Gastroesophageal sphincter (tissue), 4 donors: ENCODE results near the gene IL36G. TPM values are rescaled to one million over a fixed set of nuclear protein-coding genes. Genes with fewer than 3 reads are reported as not detected.

Experiments
- ATAC-seq: fragments of 150-250 bp; one replicate; pipeline ENCODE4 v1.9.1; 2016; ENCODE audit warnings: mild to moderate bottlenecking, moderate library complexity
- H3K27ac ChIP-seq, 4 donors: fragments of 200-600 bp; sonication (generic) in 3 of 4; 1 replicate in 3 of 4; 2 replicates in 1 of 4; pipeline ENCODE4 v1.5.1; 2016 to 2019
- H3K27me3 ChIP-seq: fragments of 200-600 bp; sonication (generic); one replicate; pipeline ENCODE4 v1.5.1; 2019
- H3K36me3 ChIP-seq, 2 donors: fragments of 200-600 bp; sonication (generic); one replicate each; pipeline ENCODE4 v1.5.1; 2019; ENCODE audit warnings: control low read depth in 1 of 2
- H3K4me1 ChIP-seq, 3 donors: fragments of 200-600 bp; sonication (generic); 1 replicate in 2 of 3; 2 replicates in 1 of 3; pipeline ENCODE4 v1.5.1; 2016 to 2019; ENCODE audit warnings: control low read depth in 2 of 3
- H3K4me3 ChIP-seq, 2 donors: fragments of 200-600 bp; sonication (generic); one replicate each; pipeline ENCODE4 v1.5.1; 2019; ENCODE audit warnings: mild to moderate bottlenecking in 1 of 2, moderate library complexity in 1 of 2
- H3K9me3 ChIP-seq, 3 donors: fragments of 200-600 bp; sonication (generic); one replicate each; pipeline ENCODE4 v1.5.1; 2017 to 2019; ENCODE audit warnings: control low read depth in 2 of 3
- CTCF ChIP-seq, 4 experiments: fragments of 200-600 bp in 2 of 4; fragments of 450-650 bp in 2 of 4; sonication (generic) in 1 of 4; IDR thresholded peaks; one replicate each; pipeline ENCODE4 v1.5.1; 2017 to 2019; ENCODE audit warnings: antibody characterized with exemption in 4 of 4, mild to moderate bottlenecking in 2 of 4, moderate library complexity in 2 of 4
- EP300 ChIP-seq: sonication (generic); formaldehyde crosslinking; IDR thresholded peaks from one replicate; pipeline ENCODE4 v1.6.1; 2017; ENCODE audit warnings: antibody characterized with exemption, mild to moderate bottlenecking
- POLR2A ChIP-seq, 2 donors: fragments of 450-650 bp; IDR thresholded peaks; one replicate each; pipeline ENCODE4 v1.6.1; 2017; ENCODE audit warnings: antibody characterized with exemption in 2 of 2, mild to moderate bottlenecking in 2 of 2, moderate library complexity in 1 of 2
- POLR2AphosphoS5 ChIP-seq: sonication (generic); formaldehyde crosslinking; IDR thresholded peaks from one replicate; pipeline ENCODE4 v1.6.1; 2017; ENCODE audit warnings: antibody characterized with exemption
- WGBS, 2 donors: methylation state at CpG; one replicate each; pipeline ENCODE4 v1.1.5; 2018; ENCODE audit warnings: low coverage in 1 of 2; 5-methylcytosine and 5-hydroxymethylcytosine counted together
- total RNA-seq, 4 donors: library from RNA; depleted of rRNA; stranded (reverse); fragments of >200 nt; gene quantifications; one replicate each; pipeline ENCODE4 v1.1.0, GENCODE V29; 2016

Gene IL36G
- total RNA-seq, 4 donors from 2014 or later, result 0.78 to 1.8 TPM; not detected in 2

GRCh38 chr2:113002677-113003076, 24.9 kb downstream of the IL36G start:
- ATAC-seq, result no peak
- 63 to 69% methylated on average over 2 of the region's 2 CpGs for WGBS, 2 donors
- no peaks in the 10 kb centered on the region for H3K36me3 ChIP-seq
- no peak for TF ChIP-seq EP300
- no peak for TF ChIP-seq POLR2A (IDR thresholded peaks at IDR 0.05)
- TF ChIP-seq POLR2AphosphoS5, result no peak
- TF ChIP-seq CTCF (IDR thresholded peaks at IDR 0.05), result no peak
- H3K27me3 ChIP-seq, result peaks cover 9% of the 10 kb centered on the region
- H3K4me1 ChIP-seq, result no peaks in the 10 kb centered on the region
- H3K4me3 ChIP-seq, result no peak overlapping the region
- H3K9me3 ChIP-seq, result peaks cover 0 to 20% (median 0%) of the 10 kb centered on the region in 3 donors
- no peak overlapping the region for H3K27ac ChIP-seq

- Histone ChIP-seq H3K27me3 (peaks cover 9% of the 10 kb centered on the region), H3K4me3 (no peak within 1 kb of the TSS), H3K36me3 (no peaks in the 10 kb centered on the region), H3K27ac (no peak within 1 kb of the TSS), H3K9me3 (peaks cover 0 to 15% (median 0%) of the 10 kb centered on the region in 3 donors), H3K4me1 (no peaks in the 10 kb centered on the region)
- 75 to 94% methylated on average over 2 to 3 of the region's 3 CpGs for WGBS, 2 donors
- ATAC-seq, result no peak
- TF ChIP-seq CTCF (IDR thresholded peaks at IDR 0.05), result no peak
- no peak for TF ChIP-seq EP300
- TF ChIP-seq POLR2AphosphoS5, result no peak
- no peak for TF ChIP-seq POLR2A (IDR thresholded peaks at IDR 0.05)
Measured at GRCh38 chr2:113005030-113005509, 27.3 kb downstream of the IL36G start, which contains the start of gene IL36A. IL36A (plus strand) TSS chr2:113005459; CDS start chr2:113005872, 413 bp downstream.

GRCh38 chr2:113007250-113007649, 29.4 kb downstream of the IL36G start:
- no peaks in the 10 kb centered on the region for H3K36me3 ChIP-seq
- H3K4me1 ChIP-seq, result no peaks in the 10 kb centered on the region
- no peak overlapping the region for H3K4me3 ChIP-seq
- H3K27me3 ChIP-seq, result peaks cover 9% of the 10 kb centered on the region
- TF ChIP-seq POLR2A (IDR thresholded peaks at IDR 0.05) (no peak), POLR2AphosphoS5 (no peak), CTCF (IDR thresholded peaks at IDR 0.05) (no peak), EP300 (no peak)
- no peaks in the 10 kb centered on the region for H3K9me3 ChIP-seq
- no peak for ATAC-seq
- 22% methylated on average over 1 of the region's 1 CpG; no CpG with 5 or more reads in 1 of the 2 donors for WGBS, 2 donors
- no peak overlapping the region for H3K27ac ChIP-seq

- H3K27ac ChIP-seq, result no peak overlapping the region
- H3K4me1 ChIP-seq, result no peaks in the 10 kb centered on the region
- no peak for TF ChIP-seq EP300
- TF ChIP-seq POLR2AphosphoS5, result no peak
- no peak for TF ChIP-seq POLR2A (IDR thresholded peaks at IDR 0.05)
- no peak for TF ChIP-seq CTCF (IDR thresholded peaks at IDR 0.05)
- H3K4me3 ChIP-seq, result no peak overlapping the region
- H3K36me3 ChIP-seq, result no peaks in the 10 kb centered on the region
- 71 to 89% methylated on average over 1 of the region's 1 CpG for WGBS, 2 donors
- peaks cover 4% of the 10 kb centered on the region for H3K27me3 ChIP-seq
- ATAC-seq, result no peak
- H3K9me3 ChIP-seq, result no peaks in the 10 kb centered on the region
Measured at GRCh38 chr2:113009622-113010021, 31.8 kb downstream of the IL36G start.

GRCh38 chr2:113010088-113010487, 32.3 kb downstream of the IL36G start:
- H3K27ac ChIP-seq, result no peak overlapping the region
- no peaks in the 10 kb centered on the region for H3K36me3 ChIP-seq
- ATAC-seq, result no peak
- peaks cover 7% of the 10 kb centered on the region for H3K27me3 ChIP-seq
- WGBS, 2 donors, result 39 to 42% methylated on average over 2 of the region's 2 CpGs
- no peak overlapping the region for H3K4me3 ChIP-seq
- TF ChIP-seq POLR2AphosphoS5 (no peak), POLR2A (IDR thresholded peaks at IDR 0.05) (no peak), CTCF (IDR thresholded peaks at IDR 0.05) (no peak)
- H3K9me3 ChIP-seq, result no peaks in the 10 kb centered on the region
- H3K4me1 ChIP-seq, result no peaks in the 10 kb centered on the region
